ENCODE data around the gene NEURL3.

- no peak for TF ChIP-seq EZH2phosphoT487 (IDR thresholded peaks at IDR 0.05; ENCODE audit: insufficient read depth, low read depth)
- TF ChIP-seq EZH2 (IDR thresholded peaks at IDR 0.05; ENCODE audit: insufficient read depth, poor library complexity, severe bottlenecking) = no peak
These were observed 30.2 kb upstream of the NEURL3 start for GRCh38 chr2:96535331-96535730.

Data from GM23248 (cell line).